ENCODE measurements around the gene MGLL. TPM values are rescaled to one million over a fixed set of nuclear protein-coding genes. Genes with fewer than 3 reads are reported as not detected.

MGLL gene
- total and polyA plus RNA-seq, 9 of the 15 experiments (the other 6 are each of a cell fraction or from before 2014, with no cell fraction given) = 0.12 to 0.32 (median 0.18) TPM; not detected in 6

GRCh38 chr3:127824151-127824825 lies 2.0 kb upstream of the MGLL start:
- ChIA-PET POLR2A (interaction anchor here (1.4 kb wide), 1 partner anchor 19 kb away, joined by 3 read pairs; no protein-coding TSS in a partner anchor), CTCF (ENCODE audit: low intra/inter-chr PET ratio) (no interaction called here)
- H3K27me3 ChIP-seq (ENCODE audit: control insufficient read depth in 2 of 2, insufficient read depth in 2 of 2, low read length in 2 of 2) = peaks cover 20 to 28% of the 10 kb centered on the region in 2 experiments
- ATAC-seq (no peak), FAIRE-seq (no peak), DNase-seq (ENCODE audit: extremely low read depth in 1 of 4, low spot score in 3 of 4) (no peak)
- no peak overlapping the region for H2AFZ ChIP-seq (ENCODE audit: low read depth, low read length)
- H3K9ac ChIP-seq (ENCODE audit: insufficient read depth in 1 of 2, low read depth in 2 of 2, low read length in 2 of 2) = no peak overlapping the region
- H4K20me1 ChIP-seq (replicated peaks; ENCODE audit: control insufficient read depth, insufficient read depth, low read length) = no peaks in the 10 kb centered on the region
- H3K9me1 ChIP-seq (ENCODE audit: control insufficient read depth, insufficient read depth, low read length) = no peaks in the 10 kb centered on the region
- H3K9me3 ChIP-seq (replicated peaks; ENCODE audit: control insufficient read depth, insufficient read depth, low read depth, low read length) = no peaks in the 10 kb centered on the region
- TF ChIP-seq CHCHD3 (CRISPR knock-in tag; IDR thresholded peaks at IDR 0.05) (no peak), ZNF655 (CRISPR knock-in tag; IDR thresholded peaks at IDR 0.05) (no peak), CHD2 (IDR thresholded peaks at IDR 0.05; ENCODE audit: low read depth, low read length) (no peak), C11orf30 (IDR thresholded peaks at IDR 0.05; ENCODE audit: low read depth) (no peak), SETDB1 (IDR thresholded peaks at IDR 0.05; ENCODE audit: low read length) (no peak), ZEB2 (IDR thresholded peaks at IDR 0.05) (no peak)
- TF ChIP-seq, protein P1, sequence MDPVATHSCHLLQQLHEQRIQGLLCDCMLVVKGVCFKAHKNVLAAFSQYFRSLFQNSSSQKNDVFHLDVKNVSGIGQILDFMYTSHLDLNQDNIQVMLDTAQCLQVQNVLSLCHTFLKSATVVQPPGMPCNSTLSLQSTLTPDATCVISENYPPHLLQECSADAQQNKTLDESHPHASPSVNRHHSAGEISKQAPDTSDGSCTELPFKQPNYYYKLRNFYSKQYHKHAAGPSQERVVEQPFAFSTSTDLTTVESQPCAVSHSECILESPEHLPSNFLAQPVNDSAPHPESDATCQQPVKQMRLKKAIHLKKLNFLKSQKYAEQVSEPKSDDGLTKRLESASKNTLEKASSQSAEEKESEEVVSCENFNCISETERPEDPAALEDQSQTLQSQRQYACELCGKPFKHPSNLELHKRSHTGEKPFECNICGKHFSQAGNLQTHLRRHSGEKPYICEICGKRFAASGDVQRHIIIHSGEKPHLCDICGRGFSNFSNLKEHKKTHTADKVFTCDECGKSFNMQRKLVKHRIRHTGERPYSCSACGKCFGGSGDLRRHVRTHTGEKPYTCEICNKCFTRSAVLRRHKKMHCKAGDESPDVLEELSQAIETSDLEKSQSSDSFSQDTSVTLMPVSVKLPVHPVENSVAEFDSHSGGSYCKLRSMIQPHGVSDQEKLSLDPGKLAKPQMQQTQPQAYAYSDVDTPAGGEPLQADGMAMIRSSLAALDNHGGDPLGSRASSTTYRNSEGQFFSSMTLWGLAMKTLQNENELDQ (CRISPR knock-in tag; IDR thresholded peaks at IDR 0.05; ENCODE audit: borderline replicate concordance) = no peak
- no peak overlapping the region for H3K27ac ChIP-seq (ENCODE audit: extremely low read depth, low read depth, low read length)
- 6% methylated on average over 13 of the region's 14 CpGs for WGBS (ENCODE audit: insufficient coverage, low coverage, missing lambda C conversion rate)
- BruUV-seq (replicated peaks) = no TSS peak
- no peaks in the 10 kb centered on the region for H3K36me3 ChIP-seq (ENCODE audit: control insufficient read depth, insufficient read depth, low read length)
- no peak overlapping the region for H3K4me3 ChIP-seq
- H3K79me2 ChIP-seq (ENCODE audit: control insufficient read depth, insufficient read depth, low read length) = no peaks in the 10 kb centered on the region
- intact Hi-C loops (cut with micrococcal nuclease) (no loop called here), in situ Hi-C loops (cut with MboI) (no loop called here)
- H3K4me1 ChIP-seq (replicated peaks in 1 of 2; ENCODE audit: control insufficient read depth in 2 of 2, insufficient read depth in 2 of 2, low read length in 2 of 2) = peaks cover 0 to 9% of the 10 kb centered on the region in 2 experiments; a peak in 1 of 5 replicates
- H3K4me2 ChIP-seq (ENCODE audit: insufficient read depth, low read length) = no peak overlapping the region
